Spleen (tissue), 7 donors: Measurements from ENCODE around the gene CPED1.

Experiments
- CTCF ChIP-seq, 11 experiments: fragments of 200-600 bp in 7 of 11; fragments of 450-650 bp in 4 of 11; sonication (generic) in 4 of 11; IDR thresholded peaks in 8 of 11; conservative IDR thresholded peaks in 3 of 11; 1 replicate in 7 of 11; 2 replicates in 4 of 11; pipeline versions ENCODE4 v1.4.0 to v1.8.0; 2016 to 2021; ENCODE audit warnings: antibody characterized with exemption in 11 of 11, inconsistent platforms in 4 of 11, mild to moderate bottlenecking in 1 of 11
- POLR2A ChIP-seq, 3 donors: fragments of 450-650 bp; IDR thresholded peaks; one replicate each; pipeline ENCODE4 v1.5.1; 2017; ENCODE audit warnings: antibody characterized with exemption in 3 of 3, mild to moderate bottlenecking in 1 of 3
- POLR2AphosphoS5 ChIP-seq, 3 donors: sonication (generic); formaldehyde crosslinking; IDR thresholded peaks; one replicate each; pipeline ENCODE4 v1.5.1; 2017; ENCODE audit warnings: antibody characterized with exemption in 3 of 3
- donor health status: DM: no; HTN: no; CAD: no; lungs with moderate emphysema.
- donor health status: DM: no; HTN: no; CAD: no.
- donor health status: DM: no; HTN: no; CAD: no.

GRCh38 chr7:120992272-120992964 is 3.9 kb downstream of the CPED1 start:
- TF ChIP-seq POLR2A (IDR thresholded peaks at IDR 0.05), result no peak
- no peak for TF ChIP-seq CTCF (IDR thresholded peaks at IDR 0.05 in 8 of 11, conservative IDR thresholded peaks at IDR 0.05 in 3 of 11)
- no peak for TF ChIP-seq POLR2AphosphoS5 (IDR thresholded peaks at IDR 0.05)
